ENCODE measurements around the gene AMMECR1L. TPM values are rescaled to one million over a fixed set of nuclear protein-coding genes. Genes with fewer than 3 reads are reported as not detected.
"Not testable (repeated sequence)": the region's sequence is repeated elsewhere in the genome, so short reads cannot be mapped to it uniquely, and the experiment has no call there.

AMMECR1L gene
- total and polyA plus RNA-seq, 2 of the 13 experiments (the other 11 are each of a cell fraction or from before 2014, with no cell fraction given): 9.1 to 14.2 TPM

GRCh38 chr2:127885780-127886592 lies at the start of gene AMMECR1L (continued):
- TF ChIP-seq ZNF280D (CRISPR knock-in tag; IDR thresholded peaks at IDR 0.05): 0 out of 2 replicates have a peak, but pooled peaks have one; percentile 38
- peak; percentile 36; the same call in 1 of the 2 replicates for TF ChIP-seq FOSL2 (CRISPR knock-in tag; IDR thresholded peaks at IDR 0.05)
- TF ChIP-seq SPEN (CRISPR knock-in tag; IDR thresholded peaks at IDR 0.05; ENCODE audit: low read depth): peak; percentile 69; the same call in 1 of the 2 replicates
- TF ChIP-seq MXD3 (CRISPR knock-in tag; IDR thresholded peaks at IDR 0.05): peak; percentile 74; the same call in 1 of the 2 replicates
- peak; percentile 80 for TF ChIP-seq KDM5B (CRISPR knock-in tag; IDR thresholded peaks at IDR 0.05; ENCODE audit: borderline replicate concordance)
- 0 out of 2 replicates have a peak, but pooled peaks have one; percentile 20 for TF ChIP-seq ZNF331 (CRISPR knock-in tag; IDR thresholded peaks at IDR 0.05)
- not testable (repeated sequence) for TF ChIP-seq SP1 (IDR thresholded peaks at IDR 0.05)
- TF ChIP-seq SP1 (CRISPR knock-in tag; IDR thresholded peaks at IDR 0.05): peak; percentile 33; the same call in 1 of the 2 replicates

GRCh38 chr2:127935337-127935736 lies 49.6 kb upstream of the AMMECR1L start:
- Histone ChIP-seq H3K36me3 (replicated peaks in 1 of 2; ENCODE audit: control insufficient read depth in 1 of 2, insufficient read depth in 2 of 2, low read length in 2 of 2) (no peaks in the 10 kb centered on the region), H3K9ac (ENCODE audit: insufficient read depth, low read depth, low read length) (no peak overlapping the region), H3K4me3 (replicated peaks in 1 of 3; ENCODE audit: insufficient read depth in 1 of 3, low read depth in 2 of 3, low read length in 3 of 3) (no peak overlapping the region), H3K4me1 (ENCODE audit: insufficient read depth, low read length) (0 out of 2 replicates have a peak, but pooled peaks cover 6% of the 10 kb centered on the region), H3K27ac (ENCODE audit: extremely low read length, insufficient read depth, low read length) (no peak overlapping the region), H3K4me2 (ENCODE audit: low read depth, low read length) (no peak overlapping the region), H4K20me1 (ENCODE audit: insufficient read depth, low read length) (no peaks in the 10 kb centered on the region), H3K9me3 (ENCODE audit: low read length) (no peaks in the 10 kb centered on the region), H3K79me2 (ENCODE audit: insufficient read depth, low read length) (no peaks in the 10 kb centered on the region), H2AFZ (ENCODE audit: low read length) (no peak overlapping the region), H3K27me3 (ENCODE audit: control insufficient read depth in 1 of 2, insufficient read depth in 2 of 2, low read length in 2 of 2) (no peaks in the 10 kb centered on the region)
- CTCF ChIA-PET (ENCODE audit: low intra/inter-chr PET ratio, low total read pairs): no interaction called here
- DNase-seq (ENCODE audit: low spot score) (no peak), ATAC-seq (no peak), FAIRE-seq (no peak)
- TF ChIP-seq KLF16 (CRISPR knock-in tag; IDR thresholded peaks at IDR 0.05): no peak
- no peak for TF ChIP-seq ATF3 (CRISPR knock-in tag; IDR thresholded peaks at IDR 0.05)
- no peak for TF ChIP-seq ZBTB21 (CRISPR knock-in tag; IDR thresholded peaks at IDR 0.05)
- TF ChIP-seq ZNF891 (CRISPR knock-in tag; IDR thresholded peaks at IDR 0.05): no peak
- no peak for TF ChIP-seq HOXA9 (CRISPR knock-in tag; IDR thresholded peaks at IDR 0.05; ENCODE audit: borderline replicate concordance)
- no peak for TF ChIP-seq ZFP41 (CRISPR knock-in tag; IDR thresholded peaks at IDR 0.05; ENCODE audit: borderline replicate concordance)
- no peak for TF ChIP-seq ELK4 (CRISPR knock-in tag; IDR thresholded peaks at IDR 0.05; ENCODE audit: borderline replicate concordance)
- no peak for TF ChIP-seq REPIN1 (CRISPR knock-in tag; IDR thresholded peaks at IDR 0.05; ENCODE audit: borderline replicate concordance, low read depth)
- POLR2A ChIA-PET: no interaction called here
- intact Hi-C loops (cut with micrococcal nuclease; ENCODE audit: unreplicated experiment): no loop called here
- no TSS peak for BruUV-seq (replicated peaks)
- 68% methylated on average over 6 of the region's 6 CpGs for WGBS (ENCODE audit: low lambda C conversion rate)
- in situ Hi-C loops (cut with HindIII; ENCODE audit: extremely low pct_ligation_motif_present, low pct_unique_long_range_greater_than_20kb): no loop called here

Data from HepG2 (cell line).